ENCODE measurements around the gene CCDC97. TPM values are rescaled to one million over a fixed set of nuclear protein-coding genes. Genes with fewer than 3 reads are reported as not detected.

Gene CCDC97
- total RNA-seq, 1 experiment from 2014 or later: 39.4 TPM

DNA sequence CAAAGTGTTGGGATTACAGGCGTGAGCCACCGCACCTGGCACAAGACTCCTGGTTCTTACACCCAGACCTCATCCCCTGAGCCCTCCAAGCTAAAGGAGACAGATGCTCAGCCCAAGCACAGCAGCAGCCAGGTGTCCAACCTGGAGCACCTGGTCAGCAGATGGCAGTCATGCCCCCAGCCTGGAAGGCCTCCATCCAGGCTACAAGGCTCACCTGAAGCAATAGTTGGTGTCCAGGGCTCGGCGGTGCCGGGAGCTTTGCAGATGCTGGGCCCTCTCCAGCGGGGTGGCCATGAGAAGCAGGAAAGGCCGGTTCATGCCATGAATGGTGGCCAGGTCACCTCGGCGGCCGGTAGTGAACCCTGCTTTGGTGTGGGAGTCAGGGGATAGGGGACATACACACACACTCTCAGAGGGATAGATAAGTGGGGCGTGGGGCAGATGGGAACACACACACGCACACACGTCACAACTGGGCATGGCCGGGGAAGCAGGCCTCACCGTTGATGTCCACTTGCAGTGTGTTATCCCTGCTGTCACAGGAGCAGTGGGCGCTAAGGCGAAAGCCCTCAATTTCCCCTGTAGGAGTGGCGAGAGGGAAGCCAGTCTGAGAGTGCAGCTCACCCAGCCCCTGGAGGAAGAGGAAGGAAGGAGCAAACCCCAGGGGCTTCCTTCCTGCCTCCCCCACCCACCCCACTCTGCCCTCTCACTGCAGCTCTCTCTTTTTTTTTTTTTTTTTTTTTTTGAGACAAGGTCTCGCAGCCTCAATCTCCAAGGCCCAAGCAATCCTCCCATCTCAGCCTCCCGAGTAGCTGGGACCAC, 31.9 kb downstream of the CCDC97 start:
- H4K5ac ChIP-seq (ENCODE audit: insufficient read length, low read depth, low read length): no peak overlapping the region
- H3T11ph ChIP-seq (ENCODE audit: low read length): no peak overlapping the region
- no peak overlapping the region for H3K23ac ChIP-seq (ENCODE audit: insufficient read length, low read depth, low read length)
- H3K9me3 Mint-ChIP-seq: no peaks in the 10 kb centered on the region
- H4K8ac ChIP-seq (replicated peaks; ENCODE audit: insufficient read length, low read depth, low read length): no peak overlapping the region
- no peaks in the 10 kb centered on the region for H3K4me1 Mint-ChIP-seq
- H3K27ac ChIP-seq (ENCODE audit: insufficient read length, low read depth, low read length): no peak overlapping the region
- no peaks in the 10 kb centered on the region for H3K27me3 Mint-ChIP-seq (ENCODE audit: low read depth)
- H2AFZ ChIP-seq (ENCODE audit: low read length): no peak overlapping the region
- H3K9me3 ChIP-seq (ENCODE audit: control insufficient read depth, low read depth, low read length): no peaks in the 10 kb centered on the region
- H3K27ac Mint-ChIP-seq: no peak overlapping the region; a peak in 1 of 7 replicates
- H2BK5ac ChIP-seq (ENCODE audit: insufficient read length, low read length): no peak overlapping the region
- H3K18ac ChIP-seq (ENCODE audit: insufficient read length, low read depth, low read length): no peak overlapping the region
- H3K4me3 Mint-ChIP-seq: no peak overlapping the region
- no peak overlapping the region for H2BK120ac ChIP-seq (ENCODE audit: low read depth, low read length, poor library complexity, severe bottlenecking)
- no peaks in the 10 kb centered on the region for H3K27me3 ChIP-seq (ENCODE audit: insufficient read depth, low read length)
- no peak overlapping the region for H3K14ac ChIP-seq (ENCODE audit: insufficient read depth, low read length)
- H2BK20ac ChIP-seq (ENCODE audit: low read depth, low read length, poor library complexity, severe bottlenecking): no peak overlapping the region
- peak; percentile 75 for DNase-seq
- H2AK5ac ChIP-seq (ENCODE audit: insufficient read length, low read length): no peak overlapping the region
- H4K20me1 ChIP-seq (ENCODE audit: control insufficient read depth, insufficient read depth, insufficient read length): no peaks in the 10 kb centered on the region
- H3K4ac ChIP-seq (ENCODE audit: low read depth, low read length): no peak overlapping the region
- TF ChIP-seq CTCF (conservative IDR thresholded peaks at IDR 0.05): peak; percentile 46; the same call in 2 of the 3 replicates
- H3K79me1 ChIP-seq (ENCODE audit: insufficient read depth, low read depth, low read length, poor library complexity, severe bottlenecking): no peaks in the 10 kb centered on the region
- H2BK12ac ChIP-seq (ENCODE audit: insufficient read length, low read depth, low read length): no peak overlapping the region
- H4K91ac ChIP-seq (ENCODE audit: insufficient read length, low read depth, low read length): no peak overlapping the region
- H3K36me3 Mint-ChIP-seq (ENCODE audit: insufficient read depth in 1 of 3, low read depth in 3 of 3): peaks cover 0 to 45% (median under 1%) of the 10 kb centered on the region in 3 experiments; a peak in 3 of 7 replicates
- H3K4me2 ChIP-seq (ENCODE audit: insufficient read depth, insufficient read length, low read length): no peak overlapping the region
- no CpG with 5 or more reads among the region's 20 CpGs for WGBS (ENCODE audit: extremely low coverage, insufficient read length, low lambda C conversion rate)
- no peak overlapping the region for H3K9ac ChIP-seq (ENCODE audit: extremely low read depth, insufficient read length, low read length)
- no peaks in the 10 kb centered on the region for H3K23me2 ChIP-seq (ENCODE audit: insufficient read length, low read depth, low read length, poor library complexity, severe bottlenecking)
- H3K56ac ChIP-seq (ENCODE audit: insufficient read length, low read depth, low read length): no peak overlapping the region
- H3K4me1 ChIP-seq (ENCODE audit: insufficient read depth, low read length): no peaks in the 10 kb centered on the region
- H3K79me2 ChIP-seq (ENCODE audit: insufficient read depth, low read length): no peaks in the 10 kb centered on the region
- H2BK15ac ChIP-seq (ENCODE audit: low read depth, low read length): no peak overlapping the region

Data from H9 (cell line).